Adrenal gland (tissue), 12 donors: ENCODE results near the gene PSIP1. TPM values are rescaled to one million over a fixed set of nuclear protein-coding genes. Genes with fewer than 3 reads are reported as not detected.

Experiments used
- DNase-seq, 7 donors: peaks; one replicate each; pipeline ENCODE4 v3.0.0-alpha.2; 2019 to 2020
- H3K27ac ChIP-seq, 5 donors: fragments of 200-600 bp; sonication (generic) in 4 of 5; 1 replicate in 3 of 5; 2 replicates in 2 of 5; pipeline versions ENCODE4 v1.5.1 to v1.8.0; 2016 to 2020; ENCODE audit warnings: mild to moderate bottlenecking in 1 of 5
- H3K27me3 ChIP-seq: fragments of 200-600 bp; 2 replicates; pipeline ENCODE4 v1.8.0; 2021
- H3K36me3 ChIP-seq, 2 donors: fragments of 200-600 bp; replicated peaks in 1 of 2; 1 replicate in 1 of 2; 2 replicates in 1 of 2; pipeline versions ENCODE4 v1.5.1 to v1.8.0; 2018 to 2022
- H3K4me1 ChIP-seq, 2 donors: fragments of 200-600 bp; replicated peaks in 1 of 2; 1 replicate in 1 of 2; 2 replicates in 1 of 2; pipeline versions ENCODE4 v1.5.1 to v1.8.0; 2018 to 2021
- H3K4me3 ChIP-seq, 4 donors: fragments of 200-600 bp; sonication (generic) in 3 of 4; one replicate each; pipeline ENCODE4 v1.5.1; 2016 to 2018
- H3K9me3 ChIP-seq, 3 donors: fragments of 200-600 bp; sonication (generic) in 1 of 3; replicated peaks in 1 of 3; 1 replicate in 2 of 3; 2 replicates in 1 of 3; pipeline versions ENCODE4 v1.5.1 to v1.8.0; 2016 to 2021
- POLR2A ChIP-seq, 2 donors: fragments of 450-650 bp; IDR thresholded peaks; one replicate each; pipeline ENCODE4 v1.6.1; 2017; ENCODE audit warnings: antibody characterized with exemption in 2 of 2, mild to moderate bottlenecking in 2 of 2, moderate library complexity in 1 of 2
- WGBS, 4 donors: extraction: QIAGEN DNeasy Blood & Tissue Kit in 2 of 4; methylation state at CpG; one replicate each; pipeline versions ENCODE4 v1.1.5 to v1.1.7; 2013 to 2017; 5-methylcytosine and 5-hydroxymethylcytosine counted together
- intact Hi-C, 2 donors: fragments of 100-400 bp; cut with DNase I; formaldehyde crosslinking; loops; one replicate each; pipeline versions ENCODE4 v1.14.1 to v1.15.0; 2022 to 2023
- polyA plus RNA-seq, 3 donors: library from polyadenylated mRNA; stranded (reverse); fragments of 200-250 nt in 2 of 3; fragments of 350-450 nt in 1 of 3; fragmentation: Illumina TruSeq in 1 of 3; extraction: RNeasy Lipid Tissue Mini Kit (QIAGEN cat#74804) in 1 of 3; gene quantifications; one replicate each; pipeline ENCODE4 v1.2.3, GENCODE V29; 2013 to 2014
- total RNA-seq, 9 donors: library from RNA; depleted of rRNA in 4 of 9; stranded (reverse); fragments of >200 nt in 4 of 9; fragments of 120-200 nt in 1 of 9; fragmentation: NEBNext Ultra II Directional in 1 of 9; extraction: Animal tissue kit (Norgen Biotek cat#: 25700) in 1 of 9; gene quantifications; one replicate each; pipeline versions ENCODE4 v1.1.0 to v1.2.4, GENCODE V29; 2013 to 2023
- TF ChIP-seq, protein P1 (sequence below), 6 experiments: fragments of 450-650 bp in 4 of 6; fragments of 200-600 bp in 2 of 6; sonication (generic) in 1 of 6; IDR thresholded peaks; 1 replicate in 5 of 6; 2 replicates in 1 of 6; pipeline versions ENCODE4 v1.5.1 to v1.8.0; 2016 to 2021; ENCODE audit warnings: antibody characterized with exemption in 6 of 6, mild to moderate bottlenecking in 2 of 6, moderate library complexity in 1 of 6
- donor health status: healthy with polysubstance abuse.
- donor health status: Bipolar disorder and iron deficiency.
- donor health status: DM: yes; HTN: yes; CAD: no.
- donor health status: DM: no; HTN: no; CAD: no.
- donor health status: DM: no; HTN: no; CAD: no.
- donor health status: DM: yes; HTN: yes; CAD: no.

Gene PSIP1
- total and polyA plus RNA-seq, 12 donors: 25.0 to 132 (median 40.3) TPM

DNA sequence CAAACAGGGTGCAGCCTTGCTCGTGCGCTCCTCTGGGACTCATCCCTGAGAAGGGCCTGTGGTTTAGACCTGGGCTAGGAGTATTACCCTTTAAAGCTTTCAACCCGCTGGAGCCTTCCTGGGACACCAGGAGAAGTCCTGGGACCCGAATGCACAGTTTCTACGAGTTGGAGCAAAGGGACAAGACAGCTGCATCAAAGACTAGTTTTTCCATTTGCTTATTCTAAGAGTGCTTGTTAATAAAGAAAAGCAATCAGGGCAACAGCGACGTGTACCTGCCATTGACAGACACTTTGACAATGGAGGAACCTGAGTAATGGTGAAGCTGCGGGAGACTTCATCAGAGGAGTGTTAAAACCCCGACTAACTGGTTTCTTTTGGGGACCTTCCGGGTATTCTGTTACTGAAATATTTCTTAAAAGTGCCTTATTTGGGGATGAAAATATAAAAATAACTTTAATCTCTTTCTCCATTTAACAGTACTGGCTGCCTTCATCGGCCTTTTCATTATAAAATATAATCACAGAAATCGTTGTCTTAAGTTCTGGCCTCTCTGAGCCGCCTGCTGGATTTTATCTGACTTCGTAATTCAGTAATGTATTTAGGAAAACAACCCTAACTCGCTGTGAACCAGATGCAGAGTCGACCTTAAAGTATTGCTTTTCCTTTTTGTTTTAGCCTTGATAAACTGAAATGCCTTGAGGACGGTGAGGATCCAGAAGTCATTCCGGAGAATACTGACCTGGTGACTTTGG, 87.4 kb downstream of the PSIP1 start:
- peak overlapping the region in 4 of 5 donors; percentile 45 to 94 (median 86) for H3K27ac ChIP-seq
- intact Hi-C loops: loop anchor here in 1 of 2 donors (10.0 kb wide), 1 partner anchor 119 kb away; the partner anchor contains the start of gene TTC39B
- 2 to 4% (median 3%) methylated on average over 16 to 18 of the region's 18 CpGs for WGBS, 4 donors

DNA sequence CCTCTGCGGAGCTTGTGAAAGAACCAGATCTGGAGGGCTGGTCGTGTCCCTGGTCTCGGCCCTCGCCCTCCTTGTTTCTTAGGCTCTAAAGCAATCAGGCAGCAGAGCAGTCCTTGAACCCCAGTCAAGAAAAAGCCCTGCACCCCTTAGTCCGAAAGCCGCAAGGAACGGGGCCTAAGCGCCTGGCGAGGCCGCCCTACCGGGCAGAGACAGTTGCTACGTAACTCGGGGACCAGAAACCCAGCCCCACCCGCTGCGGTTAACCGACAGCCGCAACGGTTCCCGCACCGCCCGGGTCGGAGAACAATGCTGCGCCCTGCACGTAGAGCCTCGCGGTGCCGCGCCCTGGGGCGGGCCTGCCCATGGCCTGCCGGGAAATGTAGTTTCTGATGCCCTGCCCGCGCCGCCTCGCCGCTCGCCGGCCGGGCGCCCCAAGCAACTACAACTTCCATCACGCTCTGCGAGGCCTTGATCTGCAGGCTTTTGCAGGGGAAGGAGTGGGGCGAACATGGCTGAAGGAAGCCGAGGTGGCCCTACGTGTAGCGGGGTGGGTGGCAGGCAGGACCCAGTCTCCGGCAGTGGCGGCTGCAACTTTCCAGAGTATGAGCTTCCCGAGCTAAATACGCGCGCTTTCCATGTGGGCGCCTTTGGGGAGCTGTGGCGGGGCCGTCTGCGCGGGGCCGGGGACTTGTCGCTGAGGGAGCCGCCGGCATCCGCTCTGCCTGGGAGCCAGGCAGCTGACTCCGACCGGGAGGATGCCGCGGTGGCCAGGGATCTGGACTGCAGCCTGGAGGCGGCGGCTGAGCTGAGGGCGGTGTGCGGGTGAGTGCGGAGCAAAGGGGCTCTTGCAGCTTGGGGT, 88.2 kb downstream of the PSIP1 start, which contains the start of gene SNAPC3:
TSS of gene SNAPC3 (plus strand) at position 505 of the 859 bp plus-strand sequence. CDS start at position 509, 4 bp downstream.
- Histone ChIP-seq H3K27ac (peak within 1 kb of the TSS; percentile 29 to 94 (median 82)), H3K4me1 (peaks cover 17 to 44% of the 10 kb centered on the region in 2 donors), H3K9me3 (no peaks in the 10 kb centered on the region), H3K4me3 (peak within 1 kb of the TSS; percentile 59 to 94 (median 83)), H3K27me3 (no peaks in the 10 kb centered on the region), H3K36me3 (peaks cover 0 to 14% of the 10 kb centered on the region in 2 donors)
- 0% methylated on average over 7 to 70 of the region's 70 CpGs for WGBS, 4 donors
- peak; percentile 93 to 96 (median 95) for DNase-seq
- intact Hi-C loops: loop anchor here in 1 of 2 donors (10.0 kb wide), 1 partner anchor 118 kb away; the partner anchor contains the start of gene TTC39B
- TF ChIP-seq, protein P1, sequence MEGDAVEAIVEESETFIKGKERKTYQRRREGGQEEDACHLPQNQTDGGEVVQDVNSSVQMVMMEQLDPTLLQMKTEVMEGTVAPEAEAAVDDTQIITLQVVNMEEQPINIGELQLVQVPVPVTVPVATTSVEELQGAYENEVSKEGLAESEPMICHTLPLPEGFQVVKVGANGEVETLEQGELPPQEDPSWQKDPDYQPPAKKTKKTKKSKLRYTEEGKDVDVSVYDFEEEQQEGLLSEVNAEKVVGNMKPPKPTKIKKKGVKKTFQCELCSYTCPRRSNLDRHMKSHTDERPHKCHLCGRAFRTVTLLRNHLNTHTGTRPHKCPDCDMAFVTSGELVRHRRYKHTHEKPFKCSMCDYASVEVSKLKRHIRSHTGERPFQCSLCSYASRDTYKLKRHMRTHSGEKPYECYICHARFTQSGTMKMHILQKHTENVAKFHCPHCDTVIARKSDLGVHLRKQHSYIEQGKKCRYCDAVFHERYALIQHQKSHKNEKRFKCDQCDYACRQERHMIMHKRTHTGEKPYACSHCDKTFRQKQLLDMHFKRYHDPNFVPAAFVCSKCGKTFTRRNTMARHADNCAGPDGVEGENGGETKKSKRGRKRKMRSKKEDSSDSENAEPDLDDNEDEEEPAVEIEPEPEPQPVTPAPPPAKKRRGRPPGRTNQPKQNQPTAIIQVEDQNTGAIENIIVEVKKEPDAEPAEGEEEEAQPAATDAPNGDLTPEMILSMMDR (IDR thresholded peaks at IDR 0.05): peak in 2 of 6 experiments; percentile 15 to 24
- TF ChIP-seq POLR2A (IDR thresholded peaks at IDR 0.05): peak; percentile 57 to 88

More for the DNA sequence above, 87.4 kb downstream of the PSIP1 start:
- no peaks in the 10 kb centered on the region for H3K9me3 ChIP-seq
- H3K27me3 ChIP-seq: no peaks in the 10 kb centered on the region
- no peak for DNase-seq
- peaks cover 17 to 48% of the 10 kb centered on the region in 2 donors for H3K4me1 ChIP-seq
- TF ChIP-seq POLR2A (IDR thresholded peaks at IDR 0.05): no peak
- TF ChIP-seq, protein P1 (IDR thresholded peaks at IDR 0.05): no peak
- peak overlapping the region; percentile 59 to 94 (median 83) for H3K4me3 ChIP-seq
- peaks cover 0 to 14% of the 10 kb centered on the region in 2 donors for H3K36me3 ChIP-seq

DNA sequence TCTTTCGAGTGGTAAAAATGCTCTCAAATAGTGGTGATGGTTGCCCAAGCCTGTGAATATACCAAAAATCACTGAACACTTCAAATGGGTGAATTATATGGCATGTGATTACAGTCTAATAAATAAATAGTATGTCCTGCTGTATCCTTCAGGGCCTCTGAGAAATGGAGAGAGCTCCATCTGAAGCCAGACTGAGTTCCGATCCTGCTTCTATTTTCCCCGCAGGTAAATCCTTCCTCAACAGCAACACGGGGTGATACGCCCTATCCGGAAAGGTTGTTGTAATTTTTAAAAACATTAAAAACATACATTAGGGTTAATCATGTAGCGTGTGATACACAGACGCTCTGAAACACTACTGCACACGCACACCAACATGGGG, 88.8 kb downstream of the PSIP1 start:
- peaks cover 17 to 38% of the 10 kb centered on the region in 2 donors for H3K4me1 ChIP-seq
- H3K27me3 ChIP-seq: no peaks in the 10 kb centered on the region
- H3K36me3 ChIP-seq: peaks cover 0 to 14% of the 10 kb centered on the region in 2 donors
- no peaks in the 10 kb centered on the region for H3K9me3 ChIP-seq
- H3K4me3 ChIP-seq: peak overlapping the region in 3 of 4 donors; percentile 1 to 94 (median 75)
- WGBS, 4 donors: 43 to 56% (median 47%) methylated on average over 9 of the region's 9 CpGs
- no peak for DNase-seq
- peak overlapping the region; percentile 29 to 94 (median 82) for H3K27ac ChIP-seq
- intact Hi-C loops: loop anchor here in 1 of 2 donors (10.0 kb wide), 1 partner anchor 117 kb away; the partner anchor contains the start of gene TTC39B
- TF ChIP-seq, protein P1 (IDR thresholded peaks at IDR 0.05): peak in 1 of 6 experiments; percentile 1
- TF ChIP-seq POLR2A (IDR thresholded peaks at IDR 0.05): no peak
